ENCODE measurements around the gene GJD3. TPM values are rescaled to one million over a fixed set of nuclear protein-coding genes. Genes with fewer than 3 reads are reported as not detected.
"Not testable (repeated sequence)": the region's sequence is repeated elsewhere in the genome, so short reads cannot be mapped to it uniquely, and the experiment has no call there.

Gene GJD3
- total RNA-seq: not detected in 2 replicates
- polyA plus RNA-seq (2012): 0.90 TPM

GRCh38 chr17:40364121-40364861, at the start of gene GJD3:
GJD3 (minus strand) TSS chr17:40364737; CDS start chr17:40363815, 922 bp downstream.
- DNase-seq (ENCODE audit: low read depth): no peak

- DNase-seq (ENCODE audit: low read depth): not testable (repeated sequence)
Observed at GRCh38 chr17:40414312-40414711, 49.8 kb upstream of the GJD3 start.

- DNase-seq (ENCODE audit: low read depth): no peak
Observed at GRCh38 chr17:40412880-40413279, 48.3 kb upstream of the GJD3 start.

GRCh38 chr17:40411821-40412220, 47.3 kb upstream of the GJD3 start:
- no peak for DNase-seq (ENCODE audit: low read depth)

- DNase-seq (ENCODE audit: low read depth): no peak
Observed at GRCh38 chr17:40410082-40410481, 45.5 kb upstream of the GJD3 start.

GRCh38 chr17:40409540-40409939, 45.0 kb upstream of the GJD3 start:
- DNase-seq (ENCODE audit: low read depth): not testable (repeated sequence)

GRCh38 chr17:40407460-40407859, 42.9 kb upstream of the GJD3 start:
- no peak for DNase-seq (ENCODE audit: low read depth)

- no peak for DNase-seq (ENCODE audit: low read depth)
Observed at GRCh38 chr17:40404003-40404402, 39.5 kb upstream of the GJD3 start.

GRCh38 chr17:40402668-40403067, 38.1 kb upstream of the GJD3 start:
- no peak for DNase-seq (ENCODE audit: low read depth)

GRCh38 chr17:40399185-40399584, 34.6 kb upstream of the GJD3 start:
- DNase-seq (ENCODE audit: low read depth): peak; percentile 68

GRCh38 chr17:40386555-40386954, 22.0 kb upstream of the GJD3 start:
- DNase-seq (ENCODE audit: low read depth): not testable (repeated sequence)

- no peak for DNase-seq (ENCODE audit: low read depth)
Observed at GRCh38 chr17:40382251-40382650, 17.7 kb upstream of the GJD3 start.

GRCh38 chr17:40378966-40379365, 14.4 kb upstream of the GJD3 start:
- no peak for DNase-seq (ENCODE audit: low read depth)

GRCh38 chr17:40377832-40378231, 13.3 kb upstream of the GJD3 start:
- no peak for DNase-seq (ENCODE audit: low read depth)

GRCh38 chr17:40376541-40376940, 12.0 kb upstream of the GJD3 start:
- DNase-seq (ENCODE audit: low read depth): not testable (repeated sequence)

- not testable (repeated sequence) for DNase-seq (ENCODE audit: low read depth)
Observed at GRCh38 chr17:40375786-40376185, 11.2 kb upstream of the GJD3 start.

- DNase-seq (ENCODE audit: low read depth): no peak
Observed at GRCh38 chr17:40374821-40375498, 10.4 kb upstream of the GJD3 start.

GRCh38 chr17:40373999-40374398, 9.5 kb upstream of the GJD3 start:
- no peak for DNase-seq (ENCODE audit: low read depth)

GRCh38 chr17:40373324-40373723, 8.8 kb upstream of the GJD3 start:
- no peak for DNase-seq (ENCODE audit: low read depth)

GRCh38 chr17:40372644-40373043, 8.1 kb upstream of the GJD3 start:
- not testable (repeated sequence) for DNase-seq (ENCODE audit: low read depth)

GRCh38 chr17:40372031-40372430, 7.5 kb upstream of the GJD3 start:
- DNase-seq (ENCODE audit: low read depth): no peak

- DNase-seq (ENCODE audit: low read depth): no peak
Observed at GRCh38 chr17:40371261-40371929, 6.9 kb upstream of the GJD3 start.

Data from myocyte (in vitro differentiated cells).